Neural progenitor cell (in vitro differentiated cells): ENCODE results near the gene CTNNB1. TPM values are rescaled to one million over a fixed set of nuclear protein-coding genes. Genes with fewer than 3 reads are reported as not detected.

Experiments
- DNase-seq: peaks from one replicate; pipeline ENCODE4 v3.0.0-alpha.2; 2016; ENCODE audit warnings: low spot score
- H2AFZ ChIP-seq: fragments of 200-600 bp; sonication (generic); replicated peaks from 2 replicates; pipeline ENCODE4 v1.6.1; 2016; ENCODE audit warnings: antibody characterized with exemption
- H3F3A ChIP-seq: fragments of 200-600 bp; sonication (generic); 2 replicates; pipeline ENCODE4 v1.6.1; 2016; ENCODE audit warnings: antibody characterized with exemption, low read depth
- H3K27ac ChIP-seq: fragments of 200-600 bp; sonication (generic); 2 replicates; pipeline ENCODE4 v1.5.1; 2016; ENCODE audit warnings: mild to moderate bottlenecking
- H3K27me3 ChIP-seq: fragments of 200-600 bp; sonication (generic); 2 replicates; pipeline ENCODE4 v1.6.1; 2016; ENCODE audit warnings: mild to moderate bottlenecking, moderate library complexity
- H3K36me3 ChIP-seq: fragments of 200-600 bp; sonication (generic); 2 replicates; pipeline ENCODE4 v1.5.1; 2016
- H3K4me1 ChIP-seq: fragments of 200-600 bp; sonication (generic); 2 replicates; pipeline ENCODE4 v1.6.1; 2016; ENCODE audit warnings: mixed run types
- H3K4me2 ChIP-seq: fragments of 200-600 bp; sonication (generic); 2 replicates; pipeline ENCODE4 v1.6.1; 2016
- H3K4me3 ChIP-seq: fragments of 200-600 bp; sonication (generic); 2 replicates; pipeline ENCODE4 v1.5.1; 2016
- H3K79me2 ChIP-seq: fragments of 200-600 bp; sonication (generic); 2 replicates; pipeline ENCODE4 v1.6.1; 2016; ENCODE audit warnings: low read depth
- H3K9ac ChIP-seq: fragments of 200-600 bp; sonication (generic); 2 replicates; pipeline ENCODE4 v1.6.1; 2016
- H3K9me3 ChIP-seq: fragments of 200-600 bp; sonication (generic); 2 replicates; pipeline ENCODE4 v1.5.1; 2016; ENCODE audit warnings: low read depth
- H4K20me1 ChIP-seq: fragments of 200-600 bp; sonication (generic); 2 replicates; pipeline ENCODE4 v1.6.1; 2016; ENCODE audit warnings: low read depth
- H3K27ac Mint-ChIP-seq: 3 replicates; pipeline ENCODE4 v1.8.0; 2021; ENCODE audit warnings: mixed read lengths
- H3K27me3 Mint-ChIP-seq: 2 replicates; pipeline ENCODE4 v1.8.0; 2022; ENCODE audit warnings: low read depth, mild to moderate bottlenecking, inconsistent platforms, moderate library complexity, mixed read lengths; ENCODE audit not compliant: insufficient read depth
- H3K36me3 Mint-ChIP-seq: 3 replicates; pipeline ENCODE4 v1.8.0; 2021; ENCODE audit warnings: mixed read lengths
- H3K4me1 Mint-ChIP-seq: 3 replicates; pipeline ENCODE4 v1.8.0; 2021; ENCODE audit warnings: mixed read lengths
- H3K4me3 Mint-ChIP-seq: 3 replicates; pipeline ENCODE4 v1.8.0; 2021; ENCODE audit warnings: mild to moderate bottlenecking, moderate library complexity, mixed read lengths
- H3K9me3 Mint-ChIP-seq: 3 replicates; pipeline ENCODE4 v1.8.0; 2020; ENCODE audit warnings: mixed read lengths
- EZH2 ChIP-seq: fragments of 200-600 bp; sonication (generic); IDR thresholded peaks from 2 replicates; pipeline ENCODE4 v1.6.1; 2017; ENCODE audit warnings: antibody characterized with exemption, mild to moderate bottlenecking, moderate library complexity
- EZH2phosphoT487 ChIP-seq: fragments of 200-600 bp; sonication (generic); IDR thresholded peaks from 2 replicates; pipeline ENCODE4 v1.6.1; 2017; ENCODE audit warnings: antibody characterized with exemption
- total RNA-seq: library from RNA; depleted of rRNA; stranded (reverse); fragments of >200 nt; gene quantifications from 2 replicates; pipeline ENCODE4 v1.2.3, GENCODE V29; 2015; ENCODE audit warnings: low replicate concordance
- TF ChIP-seq, protein P1 (sequence below): fragments of 200-600 bp; sonication (generic); IDR thresholded peaks from 2 replicates; pipeline ENCODE4 v1.5.1; 2017; ENCODE audit warnings: antibody characterized with exemption, mild to moderate bottlenecking

The CTNNB1 gene
- total RNA-seq, 1 donor from 2014 or later, result 566 TPM

DNA sequence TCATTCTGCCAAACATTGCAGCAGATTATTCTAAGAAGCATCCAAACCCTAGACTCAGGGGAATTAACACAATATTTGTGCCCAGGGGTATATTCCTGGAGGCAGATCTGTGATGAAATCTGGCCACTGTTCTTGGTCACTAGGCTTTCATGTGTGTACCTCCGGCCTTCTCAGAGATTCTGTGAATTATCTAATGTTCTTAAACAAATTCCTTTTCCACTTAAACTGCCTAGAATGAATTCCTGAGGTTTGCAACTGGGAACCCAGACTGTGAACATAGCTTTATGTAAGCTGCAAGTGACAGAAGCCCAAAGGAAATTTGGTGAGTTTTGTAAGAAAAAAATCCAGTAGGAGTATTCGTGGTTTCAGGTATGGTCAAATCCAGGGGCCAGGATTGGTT is 20.7 kb upstream of the CTNNB1 start:
- H3K27ac Mint-ChIP-seq, result no peak overlapping the region
- H3K4me1 Mint-ChIP-seq, result peaks cover 23% of the 10 kb centered on the region
- peaks cover 6% of the 10 kb centered on the region for H3K27me3 Mint-ChIP-seq
- no peaks in the 10 kb centered on the region for H3F3A ChIP-seq
- H3K79me2 ChIP-seq, result no peaks in the 10 kb centered on the region
- no peak overlapping the region for H3K4me3 ChIP-seq
- no peaks in the 10 kb centered on the region for H3K9me3 ChIP-seq
- H4K20me1 ChIP-seq, result no peaks in the 10 kb centered on the region
- no peak overlapping the region for H3K4me3 Mint-ChIP-seq
- H3K9me3 Mint-ChIP-seq, result no peaks in the 10 kb centered on the region
- H3K36me3 Mint-ChIP-seq, result no peaks in the 10 kb centered on the region
- peaks cover 17% of the 10 kb centered on the region for H3K4me1 ChIP-seq
- no peaks in the 10 kb centered on the region for H3K36me3 ChIP-seq
- H3K4me2 ChIP-seq, result no peak overlapping the region
- DNase-seq, result no peak
- H3K27ac ChIP-seq, result no peak overlapping the region
- no peak overlapping the region for H2AFZ ChIP-seq
- H3K9ac ChIP-seq, result no peak overlapping the region
- H3K27me3 ChIP-seq, result no peaks in the 10 kb centered on the region
- TF ChIP-seq, protein P1, sequence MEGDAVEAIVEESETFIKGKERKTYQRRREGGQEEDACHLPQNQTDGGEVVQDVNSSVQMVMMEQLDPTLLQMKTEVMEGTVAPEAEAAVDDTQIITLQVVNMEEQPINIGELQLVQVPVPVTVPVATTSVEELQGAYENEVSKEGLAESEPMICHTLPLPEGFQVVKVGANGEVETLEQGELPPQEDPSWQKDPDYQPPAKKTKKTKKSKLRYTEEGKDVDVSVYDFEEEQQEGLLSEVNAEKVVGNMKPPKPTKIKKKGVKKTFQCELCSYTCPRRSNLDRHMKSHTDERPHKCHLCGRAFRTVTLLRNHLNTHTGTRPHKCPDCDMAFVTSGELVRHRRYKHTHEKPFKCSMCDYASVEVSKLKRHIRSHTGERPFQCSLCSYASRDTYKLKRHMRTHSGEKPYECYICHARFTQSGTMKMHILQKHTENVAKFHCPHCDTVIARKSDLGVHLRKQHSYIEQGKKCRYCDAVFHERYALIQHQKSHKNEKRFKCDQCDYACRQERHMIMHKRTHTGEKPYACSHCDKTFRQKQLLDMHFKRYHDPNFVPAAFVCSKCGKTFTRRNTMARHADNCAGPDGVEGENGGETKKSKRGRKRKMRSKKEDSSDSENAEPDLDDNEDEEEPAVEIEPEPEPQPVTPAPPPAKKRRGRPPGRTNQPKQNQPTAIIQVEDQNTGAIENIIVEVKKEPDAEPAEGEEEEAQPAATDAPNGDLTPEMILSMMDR, result no peak

DNA sequence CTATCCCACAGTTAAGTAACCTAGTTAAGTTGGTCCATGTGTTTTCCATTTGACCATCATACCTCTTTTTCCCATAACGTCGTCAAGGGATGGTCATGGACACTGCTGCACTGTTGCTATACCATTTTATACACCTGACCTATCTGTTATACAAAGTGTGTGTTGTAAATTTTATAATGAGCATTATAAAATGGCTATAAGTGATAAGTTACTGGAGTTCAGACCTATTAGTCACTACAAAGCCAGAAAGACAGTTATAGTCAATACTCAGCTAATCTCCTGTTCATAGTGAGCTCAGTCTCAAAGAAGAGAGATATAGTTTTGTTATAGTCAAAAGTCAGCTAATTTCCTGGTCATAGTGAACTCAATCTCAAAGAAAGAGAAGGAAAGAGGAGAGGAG is 18.9 kb upstream of the CTNNB1 start:
- Mint-ChIP-seq H3K4me1 (peaks cover 18% of the 10 kb centered on the region), H3K27me3 (peaks cover 5% of the 10 kb centered on the region), H3K4me3 (no peak overlapping the region), H3K27ac (no peak overlapping the region), H3K36me3 (no peaks in the 10 kb centered on the region), H3K9me3 (no peaks in the 10 kb centered on the region)
- Histone ChIP-seq H2AFZ (no peak overlapping the region), H3K4me2 (no peak overlapping the region), H3K4me1 (peaks cover 18% of the 10 kb centered on the region), H3K9me3 (no peaks in the 10 kb centered on the region), H3K27ac (no peak overlapping the region), H3K36me3 (no peaks in the 10 kb centered on the region), H3K4me3 (no peak overlapping the region), H3K27me3 (no peaks in the 10 kb centered on the region), H3K79me2 (no peaks in the 10 kb centered on the region), H3F3A (no peaks in the 10 kb centered on the region), H3K9ac (no peak overlapping the region), H4K20me1 (no peaks in the 10 kb centered on the region)
- no peak for DNase-seq
- TF ChIP-seq, protein P1, result no peak
- TF ChIP-seq EZH2phosphoT487 (no peak), EZH2 (no peak)

DNA sequence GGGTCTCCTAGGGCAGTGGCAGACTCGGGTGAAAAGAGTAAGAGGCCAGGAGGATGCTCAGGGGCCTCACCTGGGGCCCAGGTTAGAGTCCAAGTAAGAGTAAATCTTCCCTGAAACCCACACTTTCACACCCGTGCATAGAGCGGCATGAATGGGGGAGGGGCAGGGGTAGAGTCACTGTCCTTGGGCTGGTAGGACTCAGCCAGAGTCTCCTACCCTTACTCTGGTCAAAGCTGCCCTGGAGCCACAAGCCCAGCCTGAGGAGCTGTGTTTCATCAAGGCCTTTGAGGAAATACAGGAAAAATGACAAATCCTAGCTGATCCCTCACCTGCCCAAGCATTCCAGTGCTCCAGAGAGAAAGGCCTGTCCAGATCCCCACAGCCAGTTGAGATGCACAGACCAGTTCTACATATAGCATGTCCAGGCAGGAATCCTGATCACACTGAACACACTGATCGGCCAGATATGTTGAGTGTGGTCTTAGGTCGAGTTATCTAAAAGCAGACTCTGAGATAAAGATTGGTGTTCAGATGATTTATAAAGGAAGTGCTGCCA is 16.7 kb upstream of the CTNNB1 start:
- H3K9me3 Mint-ChIP-seq, result no peaks in the 10 kb centered on the region

More for the DNA sequence above, 16.7 kb upstream of the CTNNB1 start:
- Mint-ChIP-seq H3K4me3 (no peak overlapping the region), H3K27ac (no peak overlapping the region), H3K27me3 (peaks cover 5% of the 10 kb centered on the region), H3K4me1 (peaks cover 7% of the 10 kb centered on the region), H3K36me3 (no peaks in the 10 kb centered on the region)
- TF ChIP-seq, protein P1, result no peak
- TF ChIP-seq EZH2 (no peak), EZH2phosphoT487 (no peak)
- Histone ChIP-seq H3K9me3 (no peaks in the 10 kb centered on the region), H3K4me1 (peaks cover 18% of the 10 kb centered on the region), H3F3A (no peaks in the 10 kb centered on the region), H2AFZ (no peak overlapping the region), H3K9ac (no peak overlapping the region), H3K4me2 (no peak overlapping the region), H3K4me3 (no peak overlapping the region), H3K27ac (no peak overlapping the region), H3K36me3 (no peaks in the 10 kb centered on the region), H3K27me3 (no peaks in the 10 kb centered on the region), H4K20me1 (no peaks in the 10 kb centered on the region), H3K79me2 (no peaks in the 10 kb centered on the region)
- DNase-seq, result no peak
